ENCODE data around the gene RAD51C.
A peak's percentile ranks its signal among the peaks of the same experiment; 100 is the strongest.
"Not testable (repeated sequence)": the region's sequence is repeated elsewhere in the genome, so short reads cannot be mapped to it uniquely, and the experiment has no call there.

The RAD51C gene

GRCh38 chr17:58692239-58693055 lies at the start of gene RAD51C:
RAD51C (plus strand) TSS chr17:58692602; CDS start chr17:58692644, 42 bp downstream.
- peak; percentile 69 for DNase-seq

GRCh38 chr17:58643147-58643546 lies 49.3 kb upstream of the RAD51C start:
- no peak for DNase-seq

DNA sequence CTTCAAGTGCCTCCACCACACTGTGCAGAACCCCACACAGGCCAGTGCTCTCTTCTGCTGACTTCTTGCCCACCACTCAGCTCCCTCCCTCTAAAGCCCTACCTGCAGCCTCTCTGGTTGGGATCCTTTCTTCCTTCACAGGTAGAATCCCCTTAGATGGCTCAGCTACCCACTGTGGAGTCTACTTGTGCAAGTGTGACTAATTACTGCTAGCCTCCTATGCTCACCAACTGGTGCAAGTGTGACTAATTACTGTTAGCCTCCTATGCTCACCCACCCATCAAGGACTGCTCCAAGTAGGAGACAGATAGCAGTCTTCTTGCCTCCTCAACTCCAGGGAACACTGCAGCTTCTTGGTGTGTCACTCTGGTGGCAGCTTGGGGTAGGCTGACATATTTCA lies 44.2 kb upstream of the RAD51C start:
- no peak for DNase-seq

GRCh38 chr17:58657962-58658803 lies 34.2 kb upstream of the RAD51C start:
- DNase-seq: not testable (repeated sequence)

GRCh38 chr17:58658804-58659713 lies 33.3 kb upstream of the RAD51C start:
- DNase-seq: no peak

GRCh38 chr17:58659714-58660084 lies 32.7 kb upstream of the RAD51C start:
- not testable (repeated sequence) for DNase-seq

- no peak for DNase-seq
Observed at GRCh38 chr17:58660621-58661020, 31.8 kb upstream of the RAD51C start.

GRCh38 chr17:58661499-58661898 lies 30.9 kb upstream of the RAD51C start:
- DNase-seq: no peak

DNA sequence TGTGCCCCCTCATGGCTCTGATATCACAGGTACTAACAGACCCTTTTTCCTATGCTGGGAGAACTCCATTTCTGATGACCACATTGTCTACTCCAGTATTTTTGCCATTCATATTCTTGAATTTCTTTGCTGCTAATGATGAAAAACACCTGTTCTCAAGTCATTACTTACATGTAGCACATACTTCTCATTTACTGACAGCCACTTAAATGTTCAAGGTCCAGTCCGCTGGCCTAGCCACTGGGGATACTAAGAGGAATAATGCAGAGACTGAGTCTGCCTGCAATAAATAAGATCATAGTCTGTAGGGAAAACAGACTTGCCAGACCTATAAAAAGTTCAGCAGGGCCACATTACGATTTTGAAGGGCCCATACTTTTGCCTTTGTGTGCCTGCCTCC lies 28.1 kb upstream of the RAD51C start:
- no peak for DNase-seq

DNA sequence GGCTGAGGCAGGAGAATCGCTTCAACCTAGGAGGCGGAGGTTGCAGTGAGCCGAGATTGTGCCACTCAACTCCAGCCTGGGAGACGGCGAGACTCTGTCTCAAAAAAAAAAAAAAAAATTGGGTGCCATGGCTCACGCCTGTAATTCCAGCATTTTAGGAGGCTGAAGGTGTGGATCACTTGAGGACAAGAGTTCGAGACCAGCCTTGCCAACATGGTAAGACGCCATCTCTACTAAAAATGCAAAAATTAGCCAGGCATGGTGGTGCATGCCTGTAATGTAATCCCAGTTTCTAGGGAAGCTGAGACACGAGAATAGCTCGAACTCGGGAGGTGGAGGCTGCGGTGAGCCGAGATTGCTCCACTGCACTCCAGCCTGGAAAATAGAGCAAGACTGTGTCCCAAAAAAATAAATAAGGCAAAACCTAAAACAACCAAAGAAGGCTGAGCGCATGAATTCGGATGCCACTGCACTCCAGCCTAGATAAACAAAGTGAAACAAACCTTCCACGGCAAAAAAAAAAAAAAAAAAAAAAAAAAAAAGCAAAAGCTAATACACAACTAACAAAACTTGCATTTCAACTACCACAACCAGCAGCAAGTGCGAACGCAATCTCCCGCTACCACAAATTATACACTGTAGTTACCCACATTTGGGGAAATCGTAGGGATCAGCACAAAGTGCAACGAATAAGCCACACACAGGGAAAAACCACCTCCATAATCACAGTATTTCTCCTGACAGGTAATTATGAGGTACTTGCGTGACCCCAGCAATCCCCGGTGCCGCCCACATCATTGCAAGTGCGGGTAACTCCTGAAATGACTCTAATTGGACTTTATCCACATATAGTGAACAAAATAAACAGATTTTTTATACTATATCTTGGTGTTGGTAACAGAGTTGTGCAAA lies 26.2 kb upstream of the RAD51C start:
- DNase-seq: no peak

DNA sequence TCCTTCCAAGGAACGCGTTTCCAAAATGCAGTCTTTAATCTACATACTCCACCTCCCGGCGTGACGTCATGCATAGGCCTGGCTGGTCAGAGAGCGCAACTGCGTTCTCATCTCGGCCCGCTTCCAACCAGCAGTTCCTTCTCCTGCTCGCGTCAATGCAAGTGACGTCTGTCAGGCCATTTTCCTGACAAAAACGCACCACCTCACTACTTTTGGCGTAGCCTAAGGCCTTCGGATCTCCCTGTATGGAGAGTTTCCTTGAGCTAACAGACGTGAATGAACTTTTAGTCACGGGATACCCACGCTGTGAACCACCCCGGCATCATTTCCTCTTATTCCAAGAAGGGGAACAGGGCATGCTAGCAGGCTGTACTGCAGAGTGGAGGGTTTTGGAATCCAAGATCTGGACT lies 25.5 kb upstream of the RAD51C start:
- peak; percentile 56 for DNase-seq

GRCh38 chr17:58667934-58668597 lies 24.3 kb upstream of the RAD51C start:
- no peak for DNase-seq

DNA sequence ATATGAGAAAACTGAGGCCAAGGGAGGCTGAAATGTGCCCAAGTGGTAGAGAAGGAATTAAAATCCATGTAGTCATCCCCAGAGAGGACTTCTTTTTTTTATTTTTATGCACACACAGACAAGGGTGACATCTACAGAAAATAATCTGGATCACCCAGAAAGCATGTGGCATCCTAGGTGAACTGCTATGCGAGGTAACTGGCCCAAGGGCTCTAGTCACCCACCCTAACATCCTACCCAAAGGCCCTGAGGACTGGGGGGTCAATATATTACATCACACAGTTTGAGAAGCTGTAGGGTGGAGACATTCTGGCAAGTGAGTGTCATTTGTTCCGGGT lies 23.8 kb upstream of the RAD51C start:
- DNase-seq: no peak

DNA sequence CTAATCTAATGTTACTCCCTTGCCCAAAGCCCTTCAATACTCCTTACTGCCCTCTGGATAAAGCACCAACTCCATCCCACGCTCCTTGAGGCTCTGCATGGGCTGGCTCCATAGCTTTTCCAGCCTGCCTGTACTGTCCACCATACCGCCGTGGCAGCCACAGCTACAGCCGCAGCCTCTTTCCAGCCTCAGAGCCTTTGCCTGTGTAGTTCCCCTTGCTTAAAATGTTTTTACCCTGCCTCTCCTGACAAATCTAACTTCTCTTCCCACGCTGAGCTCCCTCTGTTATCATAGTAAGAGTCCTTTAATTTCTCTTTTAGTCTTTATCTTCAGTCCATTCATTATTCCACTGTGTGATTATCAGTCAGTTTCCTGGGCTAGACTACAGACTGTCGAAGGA lies 22.5 kb upstream of the RAD51C start:
- no peak for DNase-seq

- DNase-seq: no peak
Observed at GRCh38 chr17:58671969-58672368, 20.4 kb upstream of the RAD51C start.

- DNase-seq: no peak
Observed at GRCh38 chr17:58677194-58677880, 15.1 kb upstream of the RAD51C start.

- DNase-seq: not testable (repeated sequence)
Observed at GRCh38 chr17:58678287-58678686, 14.1 kb upstream of the RAD51C start.

DNA sequence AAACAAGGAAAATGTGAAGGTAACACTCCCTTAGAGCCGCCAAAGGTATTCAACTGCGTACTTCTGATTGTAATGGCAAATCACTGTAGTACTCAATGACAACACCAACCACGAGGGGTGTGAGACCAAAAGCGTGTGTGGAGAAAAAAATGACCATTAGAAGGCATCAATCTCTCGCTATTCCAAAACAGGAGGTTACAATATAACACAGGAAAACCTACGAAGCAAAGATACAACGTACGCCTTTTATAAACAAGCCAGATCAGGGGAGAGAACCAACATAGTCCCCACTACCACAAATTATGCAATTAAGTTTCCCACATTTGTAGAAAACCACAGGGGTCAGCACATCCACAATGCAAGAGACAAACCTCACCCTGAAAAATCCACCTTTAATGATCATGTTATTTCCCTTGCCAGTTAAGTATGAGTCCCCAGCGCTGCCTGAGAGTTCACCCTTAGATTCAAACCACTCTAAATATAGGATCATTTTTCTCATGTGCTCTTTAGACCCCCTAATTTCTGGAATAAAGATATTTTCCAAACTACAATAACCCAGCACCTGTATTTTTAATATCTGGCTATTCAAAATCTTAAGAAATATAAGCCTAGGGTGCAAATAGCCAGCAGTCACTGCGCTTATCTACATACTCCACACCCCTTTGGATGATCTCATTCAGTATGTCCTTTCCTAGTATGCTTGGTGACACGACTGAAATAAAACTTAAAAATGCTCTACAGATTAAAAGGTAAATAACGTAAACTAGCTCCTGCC lies 13.0 kb upstream of the RAD51C start:
- no peak for DNase-seq

DNA sequence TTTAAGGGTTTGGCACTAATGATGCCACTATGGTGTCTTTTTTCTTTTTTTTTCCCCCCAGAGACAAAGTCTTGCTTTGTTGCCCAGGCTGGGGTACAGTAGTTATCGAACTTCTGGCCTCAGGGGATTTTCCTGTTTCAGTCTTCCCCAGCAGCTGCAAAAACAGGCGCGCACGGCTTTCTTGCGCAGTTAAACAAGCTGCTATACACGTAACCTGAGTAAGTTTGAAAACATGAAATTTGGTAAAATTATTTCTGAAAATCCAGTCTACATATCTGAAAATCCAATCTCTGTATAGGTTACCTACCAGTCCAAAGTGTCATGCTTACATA lies 12.4 kb upstream of the RAD51C start:
- DNase-seq: no peak

DNA sequence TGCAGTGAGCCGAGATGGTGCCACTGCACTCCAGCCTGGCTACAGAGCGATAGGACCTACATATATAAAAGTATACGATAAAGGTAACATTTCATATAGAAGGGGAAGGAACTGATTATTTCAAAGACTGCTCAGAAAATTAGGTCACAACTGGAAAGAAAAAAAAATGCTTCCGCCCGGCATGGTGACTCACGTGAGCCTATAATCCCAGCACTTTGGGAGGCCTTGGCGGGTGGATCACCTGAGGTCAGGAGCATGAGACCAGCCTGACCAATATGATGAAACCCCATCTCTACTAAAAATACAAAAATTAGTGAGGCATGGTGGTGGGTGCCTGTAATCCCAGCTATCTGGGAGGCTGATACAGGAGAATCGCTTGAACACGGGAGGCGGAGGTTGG lies 8.4 kb upstream of the RAD51C start:
- DNase-seq: no peak

All from GF-D8 (cell line).